Peyer's patch (tissue), 4 donors: Measurements from ENCODE around the gene HSD11B1L.

Source experiments
- POLR2A ChIP-seq, 2 donors: fragments of 450-650 bp; IDR thresholded peaks; one replicate each; pipeline ENCODE4 v1.5.1; 2017; ENCODE audit warnings: antibody characterized with exemption in 2 of 2, mild to moderate bottlenecking in 2 of 2, moderate library complexity in 2 of 2
- TF ChIP-seq, protein P1 (sequence below), 6 experiments: fragments of 450-650 bp in 4 of 6; fragments of 200-600 bp in 2 of 6; sonication (generic) in 1 of 6; IDR thresholded peaks; one replicate each; pipeline ENCODE4 v1.5.1; 2017 to 2019; ENCODE audit warnings: antibody characterized with exemption in 6 of 6, mild to moderate bottlenecking in 3 of 6, moderate library complexity in 1 of 6

DNA sequence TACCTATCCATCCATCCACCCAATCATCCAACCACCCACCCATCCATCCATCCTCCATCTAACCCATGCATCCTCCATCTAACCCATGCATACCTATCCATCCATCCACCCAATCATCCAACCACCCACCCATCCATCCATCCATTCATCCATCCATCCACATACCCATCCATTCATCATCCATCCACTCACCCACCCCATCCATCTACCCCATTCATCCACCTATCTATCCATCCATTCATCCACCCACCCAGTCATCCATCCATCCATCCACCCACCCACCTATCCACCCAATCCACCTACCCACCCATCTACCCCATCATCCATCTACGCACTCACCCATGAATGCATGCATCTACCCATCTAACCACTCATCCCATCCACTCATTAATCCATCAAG is 7.1 kb upstream of the HSD11B1L start:
- TF ChIP-seq, protein P1, sequence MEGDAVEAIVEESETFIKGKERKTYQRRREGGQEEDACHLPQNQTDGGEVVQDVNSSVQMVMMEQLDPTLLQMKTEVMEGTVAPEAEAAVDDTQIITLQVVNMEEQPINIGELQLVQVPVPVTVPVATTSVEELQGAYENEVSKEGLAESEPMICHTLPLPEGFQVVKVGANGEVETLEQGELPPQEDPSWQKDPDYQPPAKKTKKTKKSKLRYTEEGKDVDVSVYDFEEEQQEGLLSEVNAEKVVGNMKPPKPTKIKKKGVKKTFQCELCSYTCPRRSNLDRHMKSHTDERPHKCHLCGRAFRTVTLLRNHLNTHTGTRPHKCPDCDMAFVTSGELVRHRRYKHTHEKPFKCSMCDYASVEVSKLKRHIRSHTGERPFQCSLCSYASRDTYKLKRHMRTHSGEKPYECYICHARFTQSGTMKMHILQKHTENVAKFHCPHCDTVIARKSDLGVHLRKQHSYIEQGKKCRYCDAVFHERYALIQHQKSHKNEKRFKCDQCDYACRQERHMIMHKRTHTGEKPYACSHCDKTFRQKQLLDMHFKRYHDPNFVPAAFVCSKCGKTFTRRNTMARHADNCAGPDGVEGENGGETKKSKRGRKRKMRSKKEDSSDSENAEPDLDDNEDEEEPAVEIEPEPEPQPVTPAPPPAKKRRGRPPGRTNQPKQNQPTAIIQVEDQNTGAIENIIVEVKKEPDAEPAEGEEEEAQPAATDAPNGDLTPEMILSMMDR (IDR thresholded peaks at IDR 0.05) = no peak
- no peak for TF ChIP-seq POLR2A (IDR thresholded peaks at IDR 0.05)
